ENCODE data around the gene TMCO1. TPM values are rescaled to one million over a fixed set of nuclear protein-coding genes. Genes with fewer than 3 reads are reported as not detected.

TMCO1 gene
- total and polyA plus RNA-seq, 2 of the 13 experiments (the other 11 are each of a cell fraction or from before 2014, with no cell fraction given), result 106 to 119 TPM

GRCh38 chr1:165697881-165698760, 70.5 kb downstream of the TMCO1 start, which contains the start of gene ALDH9A1 (continued):
- TF ChIP-seq, protein P1, sequence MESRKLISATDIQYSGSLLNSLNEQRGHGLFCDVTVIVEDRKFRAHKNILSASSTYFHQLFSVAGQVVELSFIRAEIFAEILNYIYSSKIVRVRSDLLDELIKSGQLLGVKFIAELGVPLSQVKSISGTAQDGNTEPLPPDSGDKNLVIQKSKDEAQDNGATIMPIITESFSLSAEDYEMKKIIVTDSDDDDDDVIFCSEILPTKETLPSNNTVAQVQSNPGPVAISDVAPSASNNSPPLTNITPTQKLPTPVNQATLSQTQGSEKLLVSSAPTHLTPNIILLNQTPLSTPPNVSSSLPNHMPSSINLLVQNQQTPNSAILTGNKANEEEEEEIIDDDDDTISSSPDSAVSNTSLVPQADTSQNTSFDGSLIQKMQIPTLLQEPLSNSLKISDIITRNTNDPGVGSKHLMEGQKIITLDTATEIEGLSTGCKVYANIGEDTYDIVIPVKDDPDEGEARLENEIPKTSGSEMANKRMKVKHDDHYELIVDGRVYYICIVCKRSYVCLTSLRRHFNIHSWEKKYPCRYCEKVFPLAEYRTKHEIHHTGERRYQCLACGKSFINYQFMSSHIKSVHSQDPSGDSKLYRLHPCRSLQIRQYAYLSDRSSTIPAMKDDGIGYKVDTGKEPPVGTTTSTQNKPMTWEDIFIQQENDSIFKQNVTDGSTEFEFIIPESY (CRISPR knock-in tag; IDR thresholded peaks at IDR 0.05), result no peak
- TF ChIP-seq ZBTB21 (CRISPR knock-in tag; IDR thresholded peaks at IDR 0.05) (no peak), TCF12 (IDR thresholded peaks at IDR 0.05) (no peak), TCF12 (CRISPR knock-in tag; IDR thresholded peaks at IDR 0.05) (peak; percentile 36; the same call in 1 of the 2 replicates), ZBTB38 (CRISPR knock-in tag; IDR thresholded peaks at IDR 0.05) (no peak), ZNF124 (CRISPR knock-in tag; IDR thresholded peaks at IDR 0.05) (peak; percentile 77; the same call in 1 of the 2 replicates), KLF13 (CRISPR knock-in tag; IDR thresholded peaks at IDR 0.05) (no peak), FIP1L1 (IDR thresholded peaks at IDR 0.05; ENCODE audit: borderline replicate concordance, insufficient read depth, low read depth, low read length) (no peak), ZFYVE20 (CRISPR knock-in tag; IDR thresholded peaks at IDR 0.05; ENCODE audit: borderline replicate concordance, low read depth) (no peak), RCOR2 (CRISPR knock-in tag; IDR thresholded peaks at IDR 0.05) (no peak), TCF7L2 (IDR thresholded peaks at IDR 0.05; ENCODE audit: low read depth, low read length) (no peak), HMGA1 (CRISPR knock-in tag; conservative IDR thresholded peaks at IDR 0.05) (no peak), ZNF460 (CRISPR knock-in tag; IDR thresholded peaks at IDR 0.05; ENCODE audit: borderline replicate concordance) (peak; percentile 99), TSC22D2 (CRISPR knock-in tag; IDR thresholded peaks at IDR 0.05; ENCODE audit: borderline replicate concordance) (no peak), ZNF296 (CRISPR knock-in tag; conservative IDR thresholded peaks at IDR 0.05) (no peak), ZNF598 (CRISPR knock-in tag; IDR thresholded peaks at IDR 0.05; ENCODE audit: borderline replicate concordance) (peak; percentile 80; the same call in 1 of the 2 replicates), SRF (IDR thresholded peaks at IDR 0.05; ENCODE audit: low read depth, low read length) (no peak), SMC3 (IDR thresholded peaks at IDR 0.05; ENCODE audit: low read length) (no peak), ZC3H13 (CRISPR knock-in tag; IDR thresholded peaks at IDR 0.05) (peak; percentile 81), ZFAT (CRISPR knock-in tag; conservative IDR thresholded peaks at IDR 0.05) (no peak), MAFG (CRISPR knock-in tag; IDR thresholded peaks at IDR 0.05) (no peak), TOE1 (CRISPR knock-in tag; IDR thresholded peaks at IDR 0.05) (no peak), JDP2 (CRISPR knock-in tag; IDR thresholded peaks at IDR 0.05; ENCODE audit: borderline replicate concordance) (no peak)
- TF ChIP-seq, protein P2, sequence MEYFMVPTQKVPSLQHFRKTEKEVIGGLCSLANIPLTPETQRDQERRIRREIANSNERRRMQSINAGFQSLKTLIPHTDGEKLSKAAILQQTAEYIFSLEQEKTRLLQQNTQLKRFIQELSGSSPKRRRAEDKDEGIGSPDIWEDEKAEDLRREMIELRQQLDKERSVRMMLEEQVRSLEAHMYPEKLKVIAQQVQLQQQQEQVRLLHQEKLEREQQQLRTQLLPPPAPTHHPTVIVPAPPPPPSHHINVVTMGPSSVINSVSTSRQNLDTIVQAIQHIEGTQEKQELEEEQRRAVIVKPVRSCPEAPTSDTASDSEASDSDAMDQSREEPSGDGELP (IDR thresholded peaks at IDR 0.05; ENCODE audit: borderline replicate concordance, low read depth), result no peak
- TF ChIP-seq, protein P3, sequence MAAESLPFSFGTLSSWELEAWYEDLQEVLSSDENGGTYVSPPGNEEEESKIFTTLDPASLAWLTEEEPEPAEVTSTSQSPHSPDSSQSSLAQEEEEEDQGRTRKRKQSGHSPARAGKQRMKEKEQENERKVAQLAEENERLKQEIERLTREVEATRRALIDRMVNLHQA (CRISPR knock-in tag; IDR thresholded peaks at IDR 0.05), result no peak
- TF ChIP-seq, protein P4, sequence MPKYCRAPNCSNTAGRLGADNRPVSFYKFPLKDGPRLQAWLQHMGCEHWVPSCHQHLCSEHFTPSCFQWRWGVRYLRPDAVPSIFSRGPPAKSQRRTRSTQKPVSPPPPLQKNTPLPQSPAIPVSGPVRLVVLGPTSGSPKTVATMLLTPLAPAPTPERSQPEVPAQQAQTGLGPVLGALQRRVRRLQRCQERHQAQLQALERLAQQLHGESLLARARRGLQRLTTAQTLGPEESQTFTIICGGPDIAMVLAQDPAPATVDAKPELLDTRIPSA (CRISPR knock-in tag; IDR thresholded peaks at IDR 0.05; ENCODE audit: borderline replicate concordance), result no peak
- TF ChIP-seq, protein P5, sequence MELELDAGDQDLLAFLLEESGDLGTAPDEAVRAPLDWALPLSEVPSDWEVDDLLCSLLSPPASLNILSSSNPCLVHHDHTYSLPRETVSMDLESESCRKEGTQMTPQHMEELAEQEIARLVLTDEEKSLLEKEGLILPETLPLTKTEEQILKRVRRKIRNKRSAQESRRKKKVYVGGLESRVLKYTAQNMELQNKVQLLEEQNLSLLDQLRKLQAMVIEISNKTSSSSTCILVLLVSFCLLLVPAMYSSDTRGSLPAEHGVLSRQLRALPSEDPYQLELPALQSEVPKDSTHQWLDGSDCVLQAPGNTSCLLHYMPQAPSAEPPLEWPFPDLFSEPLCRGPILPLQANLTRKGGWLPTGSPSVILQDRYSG (CRISPR knock-in tag; IDR thresholded peaks at IDR 0.05), result no peak

Data from HepG2 (cell line).